GM12878 (cell line): Measurements from ENCODE around the gene MIOS.

Source experiments
- CBX3 ChIP-seq: fragments of 200-600 bp; sonication (generic); IDR thresholded peaks from 2 replicates; pipeline ENCODE4 v1.6.1; 2016; ENCODE audit warnings: low read depth, borderline replicate concordance
- CEBPB ChIP-seq, 2 experiments: fragments of 150-350 bp in 1 of 2; IDR thresholded peaks; 2 replicates each; pipeline ENCODE4 v1.6.1; 2012 to 2014; ENCODE audit warnings: low read depth in 2 of 2, low read length in 2 of 2, borderline replicate concordance in 1 of 2, inconsistent platforms in 1 of 2
- CREB1 ChIP-seq: IDR thresholded peaks from 2 replicates; pipeline ENCODE4 v1.6.1; 2012; ENCODE audit warnings: low read depth, mild to moderate bottlenecking, inconsistent platforms
- CTCF ChIP-seq, 3 experiments: IDR thresholded peaks in 2 of 3; conservative IDR thresholded peaks in 1 of 3; 2 replicates each; pipeline ENCODE4 v1.5.1; 2011; ENCODE audit warnings: low read depth in 3 of 3, low read length in 3 of 3, mild to moderate bottlenecking in 3 of 3, control low read depth in 2 of 3, moderate library complexity in 2 of 3, inconsistent platforms in 1 of 3, mixed read lengths in 1 of 3; ENCODE audit not compliant: control insufficient read depth in 2 of 3, insufficient read depth in 1 of 3; ENCODE audit errors: extremely low read depth in 1 of 3
- EP300 ChIP-seq, 2 experiments: fragments of 150-350 bp in 1 of 2; IDR thresholded peaks; 2 replicates each; pipeline ENCODE4 v1.6.1; 2011 to 2012; ENCODE audit warnings: low read depth in 2 of 2, low read length in 2 of 2, borderline replicate concordance in 1 of 2, improper control_type of control experiment in 1 of 2, inconsistent platforms in 1 of 2; ENCODE audit not compliant: control insufficient read depth in 1 of 2
- HCFC1 ChIP-seq: fragments of 150-350 bp; IDR thresholded peaks from 2 replicates; pipeline ENCODE4 v1.6.1; 2014; ENCODE audit warnings: low read length
- HDAC2 ChIP-seq: fragments of 200-600 bp; sonication (generic); IDR thresholded peaks from 2 replicates; pipeline ENCODE4 v1.6.1; 2017
- TBL1XR1 ChIP-seq: IDR thresholded peaks from 2 replicates; pipeline ENCODE4 v1.6.1; 2012; ENCODE audit warnings: low read depth, low read length, improper control_type of control experiment
- USF2 ChIP-seq: IDR thresholded peaks from 2 replicates; pipeline ENCODE4 v1.6.1; 2011; ENCODE audit warnings: low read depth, low read length, improper control_type of control experiment, borderline replicate concordance
- TF ChIP-seq, protein P1 (sequence below): IDR thresholded peaks from 2 replicates; pipeline ENCODE4 v1.6.1; 2012; ENCODE audit warnings: low read length, inconsistent platforms
- TF ChIP-seq, protein P2 (sequence below): fragments of 450-650 bp; IDR thresholded peaks from 2 replicates; pipeline ENCODE4 v1.6.1; 2016; ENCODE audit warnings: mild to moderate bottlenecking
- TF ChIP-seq, protein P3 (sequence below): IDR thresholded peaks from 2 replicates; pipeline ENCODE4 v1.6.1; 2012; ENCODE audit warnings: low read depth, low read length, improper control_type of control experiment

DNA sequence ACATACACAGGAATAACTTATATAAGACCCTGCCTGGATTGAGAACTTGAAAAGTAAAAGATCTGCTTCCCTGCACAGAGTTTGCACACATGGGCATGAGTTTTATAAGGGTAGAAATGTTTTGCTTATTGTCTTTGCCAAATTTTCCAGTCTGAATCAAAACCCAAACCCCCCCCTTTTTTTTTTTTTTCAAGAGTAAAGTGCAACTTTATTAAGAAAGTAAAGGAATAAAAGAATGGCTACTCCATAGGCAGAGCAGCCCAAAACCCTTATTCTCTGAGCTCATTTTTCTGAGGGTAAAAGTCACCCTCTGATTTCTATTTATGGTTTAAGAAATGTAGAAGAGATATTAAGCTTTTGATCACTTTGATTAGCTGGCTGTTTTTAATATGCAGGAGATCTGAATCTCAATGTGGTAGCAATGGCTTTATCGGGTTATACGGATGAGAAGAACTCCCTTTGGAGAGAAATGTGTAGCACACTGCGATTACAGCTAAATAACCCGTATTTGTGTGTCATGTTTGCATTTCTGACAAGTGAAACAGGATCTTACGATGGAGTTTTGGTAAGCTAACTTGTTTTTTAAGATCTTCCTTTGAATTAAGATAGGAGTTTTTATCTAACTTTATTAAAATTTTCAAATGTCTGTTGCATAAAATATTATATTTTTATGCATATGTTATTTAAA, 18.7 kb downstream of the MIOS start:
- no peak for TF ChIP-seq HCFC1
- no peak for TF ChIP-seq TBL1XR1
- TF ChIP-seq CTCF (IDR thresholded peaks at IDR 0.05 in 2 of 3, conservative IDR thresholded peaks at IDR 0.05 in 1 of 3; ENCODE audit: control insufficient read depth in 2 of 3, extremely low read depth in 1 of 3, insufficient read depth in 1 of 3, low read depth in 3 of 3, low read length in 3 of 3) = no peak
- no peak for TF ChIP-seq USF2
- TF ChIP-seq EP300 (IDR thresholded peaks at IDR 0.05; ENCODE audit: borderline replicate concordance in 1 of 2, control insufficient read depth in 1 of 2, low read depth in 2 of 2, low read length in 2 of 2) = no peak
- no peak for TF ChIP-seq CREB1
- TF ChIP-seq, protein P1, sequence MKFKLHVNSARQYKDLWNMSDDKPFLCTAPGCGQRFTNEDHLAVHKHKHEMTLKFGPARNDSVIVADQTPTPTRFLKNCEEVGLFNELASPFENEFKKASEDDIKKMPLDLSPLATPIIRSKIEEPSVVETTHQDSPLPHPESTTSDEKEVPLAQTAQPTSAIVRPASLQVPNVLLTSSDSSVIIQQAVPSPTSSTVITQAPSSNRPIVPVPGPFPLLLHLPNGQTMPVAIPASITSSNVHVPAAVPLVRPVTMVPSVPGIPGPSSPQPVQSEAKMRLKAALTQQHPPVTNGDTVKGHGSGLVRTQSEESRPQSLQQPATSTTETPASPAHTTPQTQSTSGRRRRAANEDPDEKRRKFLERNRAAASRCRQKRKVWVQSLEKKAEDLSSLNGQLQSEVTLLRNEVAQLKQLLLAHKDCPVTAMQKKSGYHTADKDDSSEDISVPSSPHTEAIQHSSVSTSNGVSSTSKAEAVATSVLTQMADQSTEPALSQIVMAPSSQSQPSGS = no peak
- no peak for TF ChIP-seq CEBPB (IDR thresholded peaks at IDR 0.05; ENCODE audit: borderline replicate concordance in 1 of 2, low read depth in 2 of 2, low read length in 2 of 2)
- TF ChIP-seq, protein P2, sequence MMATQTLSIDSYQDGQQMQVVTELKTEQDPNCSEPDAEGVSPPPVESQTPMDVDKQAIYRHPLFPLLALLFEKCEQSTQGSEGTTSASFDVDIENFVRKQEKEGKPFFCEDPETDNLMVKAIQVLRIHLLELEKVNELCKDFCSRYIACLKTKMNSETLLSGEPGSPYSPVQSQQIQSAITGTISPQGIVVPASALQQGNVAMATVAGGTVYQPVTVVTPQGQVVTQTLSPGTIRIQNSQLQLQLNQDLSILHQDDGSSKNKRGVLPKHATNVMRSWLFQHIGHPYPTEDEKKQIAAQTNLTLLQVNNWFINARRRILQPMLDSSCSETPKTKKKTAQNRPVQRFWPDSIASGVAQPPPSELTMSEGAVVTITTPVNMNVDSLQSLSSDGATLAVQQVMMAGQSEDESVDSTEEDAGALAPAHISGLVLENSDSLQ = no peak
- TF ChIP-seq, protein P3, sequence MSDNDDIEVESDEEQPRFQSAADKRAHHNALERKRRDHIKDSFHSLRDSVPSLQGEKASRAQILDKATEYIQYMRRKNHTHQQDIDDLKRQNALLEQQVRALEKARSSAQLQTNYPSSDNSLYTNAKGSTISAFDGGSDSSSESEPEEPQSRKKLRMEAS = no peak
- TF ChIP-seq HDAC2 = no peak
- TF ChIP-seq CBX3 = no peak
